Epithelial cell of proximal tubule (primary cell): ENCODE measurements around the gene METRN. TPM values are rescaled to one million over a fixed set of nuclear protein-coding genes. Genes with fewer than 3 reads are reported as not detected.

Experiments
- DNase-seq: peaks from one replicate; pipeline ENCODE4 v3.0.0-alpha.2; 2011; ENCODE audit warnings: low read depth
- H3K4me3 ChIP-seq: 2 replicates; pipeline ENCODE4 v1.5.1; 2011; ENCODE audit warnings: low read depth, mild to moderate bottlenecking, low read length
- total RNA-seq: library from RNA; depleted of rRNA; stranded (reverse); fragments of >200 nt; gene quantifications from 2 replicates; pipeline ENCODE4 v1.2.3, GENCODE V29; 2015
- TF ChIP-seq, protein P1 (sequence below): conservative IDR thresholded peaks from 2 replicates; pipeline ENCODE4 v1.5.1; 2012; ENCODE audit warnings: low read depth, mild to moderate bottlenecking, low read length

The METRN gene
- total RNA-seq, 1 donor from 2014 or later, result 183 TPM

GRCh38 chr16:670485-671352, 44.2 kb upstream of the METRN start:
- TF ChIP-seq, protein P1, sequence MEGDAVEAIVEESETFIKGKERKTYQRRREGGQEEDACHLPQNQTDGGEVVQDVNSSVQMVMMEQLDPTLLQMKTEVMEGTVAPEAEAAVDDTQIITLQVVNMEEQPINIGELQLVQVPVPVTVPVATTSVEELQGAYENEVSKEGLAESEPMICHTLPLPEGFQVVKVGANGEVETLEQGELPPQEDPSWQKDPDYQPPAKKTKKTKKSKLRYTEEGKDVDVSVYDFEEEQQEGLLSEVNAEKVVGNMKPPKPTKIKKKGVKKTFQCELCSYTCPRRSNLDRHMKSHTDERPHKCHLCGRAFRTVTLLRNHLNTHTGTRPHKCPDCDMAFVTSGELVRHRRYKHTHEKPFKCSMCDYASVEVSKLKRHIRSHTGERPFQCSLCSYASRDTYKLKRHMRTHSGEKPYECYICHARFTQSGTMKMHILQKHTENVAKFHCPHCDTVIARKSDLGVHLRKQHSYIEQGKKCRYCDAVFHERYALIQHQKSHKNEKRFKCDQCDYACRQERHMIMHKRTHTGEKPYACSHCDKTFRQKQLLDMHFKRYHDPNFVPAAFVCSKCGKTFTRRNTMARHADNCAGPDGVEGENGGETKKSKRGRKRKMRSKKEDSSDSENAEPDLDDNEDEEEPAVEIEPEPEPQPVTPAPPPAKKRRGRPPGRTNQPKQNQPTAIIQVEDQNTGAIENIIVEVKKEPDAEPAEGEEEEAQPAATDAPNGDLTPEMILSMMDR, result no peak
- no peak overlapping the region for H3K4me3 ChIP-seq
- DNase-seq, result no peak

- TF ChIP-seq, protein P1, result no peak
- H3K4me3 ChIP-seq, result no peak overlapping the region
- no peak for DNase-seq
These were observed 43.4 kb upstream of the METRN start for GRCh38 chr16:671353-672131.

- TF ChIP-seq, protein P1, result no peak
- no peak for DNase-seq
- H3K4me3 ChIP-seq, result no peak overlapping the region
These were observed 42.5 kb upstream of the METRN start for GRCh38 chr16:672371-672770.

GRCh38 chr16:672851-673250, 42.1 kb upstream of the METRN start:
- no peak for DNase-seq
- no peak overlapping the region for H3K4me3 ChIP-seq
- TF ChIP-seq, protein P1, result no peak

- TF ChIP-seq, protein P1, result no peak
- H3K4me3 ChIP-seq, result no peak overlapping the region
- no peak for DNase-seq
These were observed 41.4 kb upstream of the METRN start for GRCh38 chr16:673399-673991.

GRCh38 chr16:674214-674881, 40.6 kb upstream of the METRN start:
- TF ChIP-seq, protein P1, result no peak
- DNase-seq, result no peak
- no peak overlapping the region for H3K4me3 ChIP-seq
